Measurements from ENCODE around the gene TTC17. TPM values are rescaled to one million over a fixed set of nuclear protein-coding genes. Genes with fewer than 3 reads are reported as not detected.
A peak's percentile ranks its signal among the peaks of the same experiment; 100 is the strongest.
"Not testable (repeated sequence)": the region's sequence is repeated elsewhere in the genome, so short reads cannot be mapped to it uniquely, and the experiment has no call there.

TTC17 gene
- total RNA-seq, 1 donor from 2014 or later, result 93.7 TPM

DNA sequence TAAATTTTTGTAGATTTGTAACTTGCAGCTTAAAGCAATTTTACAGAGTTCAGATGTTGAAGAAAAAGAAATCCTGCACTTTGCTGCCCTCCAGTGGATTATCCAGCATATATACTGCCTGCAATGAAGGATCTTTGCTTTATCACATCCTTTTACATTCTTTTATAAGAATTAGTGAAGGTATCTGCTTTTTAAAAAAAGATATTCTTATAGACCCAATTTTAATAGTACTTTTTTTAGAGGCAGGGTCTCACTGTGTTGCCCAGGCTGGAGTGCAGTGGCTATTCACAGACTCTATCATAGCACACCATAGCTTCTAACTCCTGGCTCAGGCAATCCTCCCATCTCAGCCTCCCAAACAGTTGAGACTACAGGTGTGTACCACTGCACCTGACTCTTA is 60.7 kb downstream of the TTC17 start:
- H3K27me3 Mint-ChIP-seq (ENCODE audit: unreplicated experiment), result no peaks in the 10 kb centered on the region
- no peaks in the 10 kb centered on the region for H3K4me1 Mint-ChIP-seq (ENCODE audit: unreplicated experiment)
- H3K9me3 Mint-ChIP-seq (ENCODE audit: unreplicated experiment), result no peaks in the 10 kb centered on the region
- no peak for DNase-seq (ENCODE audit: extremely low spot score, unreplicated experiment)
- no peak overlapping the region for H3K4me3 Mint-ChIP-seq (ENCODE audit: unreplicated experiment)
- TF ChIP-seq, protein P1, sequence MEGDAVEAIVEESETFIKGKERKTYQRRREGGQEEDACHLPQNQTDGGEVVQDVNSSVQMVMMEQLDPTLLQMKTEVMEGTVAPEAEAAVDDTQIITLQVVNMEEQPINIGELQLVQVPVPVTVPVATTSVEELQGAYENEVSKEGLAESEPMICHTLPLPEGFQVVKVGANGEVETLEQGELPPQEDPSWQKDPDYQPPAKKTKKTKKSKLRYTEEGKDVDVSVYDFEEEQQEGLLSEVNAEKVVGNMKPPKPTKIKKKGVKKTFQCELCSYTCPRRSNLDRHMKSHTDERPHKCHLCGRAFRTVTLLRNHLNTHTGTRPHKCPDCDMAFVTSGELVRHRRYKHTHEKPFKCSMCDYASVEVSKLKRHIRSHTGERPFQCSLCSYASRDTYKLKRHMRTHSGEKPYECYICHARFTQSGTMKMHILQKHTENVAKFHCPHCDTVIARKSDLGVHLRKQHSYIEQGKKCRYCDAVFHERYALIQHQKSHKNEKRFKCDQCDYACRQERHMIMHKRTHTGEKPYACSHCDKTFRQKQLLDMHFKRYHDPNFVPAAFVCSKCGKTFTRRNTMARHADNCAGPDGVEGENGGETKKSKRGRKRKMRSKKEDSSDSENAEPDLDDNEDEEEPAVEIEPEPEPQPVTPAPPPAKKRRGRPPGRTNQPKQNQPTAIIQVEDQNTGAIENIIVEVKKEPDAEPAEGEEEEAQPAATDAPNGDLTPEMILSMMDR (IDR thresholded peaks at IDR 0.05), result peak; percentile 78
- peaks cover 8% of the 10 kb centered on the region for H3K36me3 Mint-ChIP-seq (ENCODE audit: unreplicated experiment)
- H3K27ac Mint-ChIP-seq (ENCODE audit: unreplicated experiment), result no peak overlapping the region

DNA sequence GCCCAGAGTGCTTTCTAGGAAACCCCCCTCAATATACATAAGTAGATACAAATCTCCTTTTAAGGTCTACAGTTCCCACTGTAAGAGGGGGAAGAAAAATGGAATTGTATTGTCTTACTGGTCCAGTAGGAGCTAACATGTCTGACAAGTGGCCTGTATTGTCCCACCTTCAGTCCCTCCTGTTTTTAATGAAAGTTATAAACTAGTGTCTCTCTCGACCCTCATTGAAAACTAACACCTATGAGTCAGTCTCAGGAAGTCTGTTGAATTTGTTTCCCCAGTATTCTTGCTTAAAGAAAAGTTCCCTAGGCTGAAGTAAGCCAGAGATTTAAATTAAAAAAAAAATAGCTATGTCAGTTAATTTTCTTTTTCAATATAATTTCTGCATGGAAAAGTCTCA is 69.3 kb downstream of the TTC17 start:
- Mint-ChIP-seq H3K36me3 (ENCODE audit: unreplicated experiment) (peaks cover 10% of the 10 kb centered on the region), H3K4me3 (ENCODE audit: unreplicated experiment) (no peak overlapping the region), H3K9me3 (ENCODE audit: unreplicated experiment) (no peaks in the 10 kb centered on the region), H3K27me3 (ENCODE audit: unreplicated experiment) (no peaks in the 10 kb centered on the region), H3K4me1 (ENCODE audit: unreplicated experiment) (no peaks in the 10 kb centered on the region), H3K27ac (ENCODE audit: unreplicated experiment) (no peak overlapping the region)
- TF ChIP-seq, protein P1 (IDR thresholded peaks at IDR 0.05), result no peak
- no peak for DNase-seq (ENCODE audit: extremely low spot score, unreplicated experiment)

DNA sequence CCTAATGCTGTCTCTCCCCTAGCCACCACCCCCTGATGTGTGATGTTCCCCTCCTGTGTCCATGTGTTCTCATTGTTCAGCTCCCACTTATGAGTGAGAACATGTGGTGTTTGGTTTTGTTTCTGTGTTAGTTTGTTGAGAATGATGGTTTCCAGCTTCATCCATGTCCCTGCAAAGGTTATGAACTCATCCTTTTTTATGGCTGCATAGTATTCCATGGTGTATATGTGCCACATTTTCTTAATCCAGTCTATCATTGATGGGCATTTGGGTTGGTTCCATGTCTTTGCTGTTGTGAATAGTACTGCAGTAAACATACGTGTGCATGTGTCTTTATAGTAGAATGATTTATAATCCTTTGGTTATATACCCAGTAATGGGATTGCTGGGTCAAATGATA is 72.2 kb downstream of the TTC17 start:
- H3K27me3 Mint-ChIP-seq (ENCODE audit: unreplicated experiment); H3K4me1 Mint-ChIP-seq (ENCODE audit: unreplicated experiment); H3K27ac Mint-ChIP-seq (ENCODE audit: unreplicated experiment); H3K9me3 Mint-ChIP-seq (ENCODE audit: unreplicated experiment); DNase-seq (ENCODE audit: extremely low spot score, unreplicated experiment); H3K4me3 Mint-ChIP-seq (ENCODE audit: unreplicated experiment): not testable (repeated sequence)
- H3K36me3 Mint-ChIP-seq (ENCODE audit: unreplicated experiment), result peaks cover 20% of the 10 kb centered on the region

DNA sequence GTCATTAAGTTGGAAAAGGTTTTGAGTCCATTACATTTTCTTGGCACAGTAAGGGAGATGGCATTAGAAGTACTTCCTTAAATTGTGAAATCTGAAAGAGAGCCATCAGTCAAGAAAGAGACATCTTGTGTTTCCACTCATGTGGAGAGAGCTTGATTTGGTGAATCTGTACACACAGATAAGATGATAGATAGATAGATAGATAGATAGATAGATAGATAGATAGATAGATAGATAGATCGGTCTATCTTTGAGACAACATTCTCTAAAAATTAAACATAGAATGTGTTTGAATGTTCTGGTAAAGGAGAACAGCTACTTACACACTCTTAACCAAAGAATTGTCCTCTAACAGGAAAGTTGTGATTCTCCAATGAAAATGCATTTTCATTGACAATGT is 76.2 kb downstream of the TTC17 start:
- Mint-ChIP-seq H3K27ac (ENCODE audit: unreplicated experiment) (no peak overlapping the region), H3K4me1 (ENCODE audit: unreplicated experiment) (no peaks in the 10 kb centered on the region), H3K27me3 (ENCODE audit: unreplicated experiment) (no peaks in the 10 kb centered on the region), H3K4me3 (ENCODE audit: unreplicated experiment) (no peak overlapping the region), H3K36me3 (ENCODE audit: unreplicated experiment) (peaks cover 42% of the 10 kb centered on the region), H3K9me3 (ENCODE audit: unreplicated experiment) (no peaks in the 10 kb centered on the region)
- no peak for DNase-seq (ENCODE audit: extremely low spot score, unreplicated experiment)
- TF ChIP-seq, protein P1 (IDR thresholded peaks at IDR 0.05), result no peak

DNA sequence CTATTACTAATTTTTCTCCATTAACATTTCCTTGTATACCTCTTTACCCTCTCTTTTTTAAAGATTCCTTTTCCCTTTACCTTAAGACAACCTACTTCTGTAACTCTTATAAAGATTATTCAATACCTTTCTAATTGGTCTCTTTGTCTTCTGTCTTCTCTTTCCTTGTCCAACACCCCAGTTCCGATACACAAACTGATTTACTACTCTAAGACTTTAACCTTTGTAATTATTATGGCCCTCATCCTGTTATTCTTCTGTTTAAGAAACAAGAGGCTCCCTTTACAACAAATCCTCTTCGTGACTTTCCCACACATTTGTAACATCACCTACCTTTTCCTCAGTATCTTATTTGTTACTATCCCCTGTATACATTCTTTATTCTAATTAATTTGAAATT is 81.8 kb downstream of the TTC17 start:
- Mint-ChIP-seq H3K4me1 (ENCODE audit: unreplicated experiment) (no peaks in the 10 kb centered on the region), H3K9me3 (ENCODE audit: unreplicated experiment) (no peaks in the 10 kb centered on the region), H3K27ac (ENCODE audit: unreplicated experiment) (no peak overlapping the region), H3K36me3 (ENCODE audit: unreplicated experiment) (peaks cover 54% of the 10 kb centered on the region), H3K4me3 (ENCODE audit: unreplicated experiment) (no peak overlapping the region), H3K27me3 (ENCODE audit: unreplicated experiment) (no peaks in the 10 kb centered on the region)
- DNase-seq (ENCODE audit: extremely low spot score, unreplicated experiment), result no peak
- TF ChIP-seq, protein P1 (IDR thresholded peaks at IDR 0.05), result no peak

DNA sequence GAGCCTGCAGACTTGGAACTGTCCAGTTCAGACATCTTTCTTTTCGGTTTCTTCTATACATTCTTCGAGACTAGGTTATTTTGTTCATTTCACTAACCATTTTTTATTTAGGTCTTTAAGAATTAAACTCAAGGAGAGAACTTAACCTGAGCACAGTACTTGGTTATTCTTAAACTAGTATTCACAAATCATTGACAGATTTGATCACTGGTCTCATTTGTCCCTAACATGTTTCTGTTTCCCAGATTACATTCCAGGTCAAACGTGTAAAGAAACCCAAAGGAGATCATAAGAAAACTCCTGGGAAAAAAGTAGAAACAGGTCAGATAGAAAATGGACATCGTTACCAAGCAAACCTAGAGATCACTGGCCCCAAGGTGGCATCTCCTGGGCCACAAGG is 85.1 kb downstream of the TTC17 start:
- Mint-ChIP-seq H3K4me3 (ENCODE audit: unreplicated experiment) (no peak overlapping the region), H3K36me3 (ENCODE audit: unreplicated experiment) (peaks cover 60% of the 10 kb centered on the region), H3K9me3 (ENCODE audit: unreplicated experiment) (no peaks in the 10 kb centered on the region)

More for the DNA sequence above, 85.1 kb downstream of the TTC17 start:
- no peaks in the 10 kb centered on the region for H3K27me3 Mint-ChIP-seq (ENCODE audit: unreplicated experiment)
- TF ChIP-seq, protein P1 (IDR thresholded peaks at IDR 0.05), result no peak
- H3K4me1 Mint-ChIP-seq (ENCODE audit: unreplicated experiment), result no peaks in the 10 kb centered on the region
- no peak overlapping the region for H3K27ac Mint-ChIP-seq (ENCODE audit: unreplicated experiment)
- no peak for DNase-seq (ENCODE audit: extremely low spot score, unreplicated experiment)

Measured in osteocyte (in vitro differentiated cells).